Coronary artery (tissue), 2 donors: ENCODE results near the gene SIK3.

ENCODE experiments used
- DNase-seq: peaks from one replicate; pipeline ENCODE4 v3.0.0-alpha.2; 2017; ENCODE audit warnings: low spot score
- H3K27ac ChIP-seq, 2 donors: fragments of 200-600 bp; sonication (generic); one replicate each; pipeline ENCODE4 v1.5.1; 2016 to 2019
- H3K4me3 ChIP-seq: fragments of 200-600 bp; sonication (generic); 2 replicates; pipeline ENCODE4 v1.5.1; 2016; ENCODE audit warnings: mild to moderate bottlenecking, moderate library complexity
- CTCF ChIP-seq: fragments of 200-600 bp; sonication (generic); IDR thresholded peaks from one replicate; pipeline ENCODE4 v1.5.1; 2019; ENCODE audit warnings: antibody characterized with exemption

SIK3 gene

DNA sequence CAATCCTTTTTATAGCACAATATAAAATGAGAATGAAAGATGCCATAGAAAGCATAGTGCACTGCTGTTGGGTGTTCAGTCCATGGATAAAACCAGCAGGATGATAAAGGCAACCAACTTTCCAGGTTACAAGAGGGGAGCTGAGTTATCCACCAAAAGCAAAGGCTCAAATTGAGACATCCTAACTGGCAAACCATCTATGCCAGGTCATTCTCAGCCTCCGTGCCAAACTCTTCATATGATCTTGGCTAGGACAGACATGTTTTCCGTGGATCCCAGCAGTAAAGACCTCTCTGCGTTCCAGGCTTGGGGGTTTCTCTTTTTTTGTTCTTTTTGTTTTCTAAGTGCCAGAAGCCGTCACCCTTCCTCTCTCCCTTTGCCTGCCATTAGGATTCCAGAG is 253.5 kb downstream of the SIK3 start:
- H3K27ac ChIP-seq = no peak overlapping the region
- no peak for TF ChIP-seq CTCF
- H3K4me3 ChIP-seq = no peak overlapping the region
- DNase-seq = no peak

DNA sequence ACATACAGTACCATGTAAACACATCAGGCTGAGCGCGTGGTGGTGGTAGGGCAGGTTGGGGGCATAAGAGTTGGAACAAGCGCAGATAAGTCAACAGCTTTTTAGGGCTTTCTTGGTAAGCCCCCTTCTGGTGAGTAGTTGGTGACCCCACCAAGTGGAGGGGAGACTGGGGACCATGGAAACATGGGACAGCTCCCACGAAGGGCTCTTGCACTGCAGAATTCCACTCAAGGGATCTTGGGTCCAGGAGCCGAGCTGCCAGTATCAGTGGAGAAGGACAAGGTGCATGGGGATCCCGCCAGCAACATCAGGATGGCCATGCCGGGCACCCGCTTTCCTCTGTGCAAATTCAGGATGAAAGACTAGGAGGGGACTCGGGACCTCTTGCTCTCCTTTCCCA is 254.6 kb downstream of the SIK3 start:
- no peak overlapping the region for H3K4me3 ChIP-seq
- TF ChIP-seq CTCF = no peak
- H3K27ac ChIP-seq = no peak overlapping the region
- peak; percentile 49 for DNase-seq

DNA sequence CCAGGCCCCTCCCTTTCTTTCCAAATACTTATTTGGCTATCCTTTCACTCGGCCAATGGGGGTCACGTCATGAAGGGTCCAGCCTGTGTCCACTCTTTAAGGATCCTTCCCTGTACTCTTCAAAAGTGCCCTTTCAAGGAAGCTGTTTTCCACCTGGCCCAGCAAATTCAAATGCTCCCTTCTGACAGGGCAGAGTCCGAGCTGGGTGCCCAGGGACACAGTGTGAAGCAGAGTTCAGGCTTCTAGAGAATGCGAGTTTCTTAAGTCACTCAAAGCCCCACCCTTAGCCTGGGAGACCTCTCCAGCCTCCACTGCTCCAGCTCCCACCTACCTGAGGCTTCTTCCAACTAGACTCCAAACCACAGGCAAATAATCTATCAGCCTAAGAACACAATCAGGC is 255.3 kb downstream of the SIK3 start:
- no peak overlapping the region for H3K27ac ChIP-seq
- H3K4me3 ChIP-seq = no peak overlapping the region
- TF ChIP-seq CTCF = no peak
- peak; percentile 56 for DNase-seq

DNA sequence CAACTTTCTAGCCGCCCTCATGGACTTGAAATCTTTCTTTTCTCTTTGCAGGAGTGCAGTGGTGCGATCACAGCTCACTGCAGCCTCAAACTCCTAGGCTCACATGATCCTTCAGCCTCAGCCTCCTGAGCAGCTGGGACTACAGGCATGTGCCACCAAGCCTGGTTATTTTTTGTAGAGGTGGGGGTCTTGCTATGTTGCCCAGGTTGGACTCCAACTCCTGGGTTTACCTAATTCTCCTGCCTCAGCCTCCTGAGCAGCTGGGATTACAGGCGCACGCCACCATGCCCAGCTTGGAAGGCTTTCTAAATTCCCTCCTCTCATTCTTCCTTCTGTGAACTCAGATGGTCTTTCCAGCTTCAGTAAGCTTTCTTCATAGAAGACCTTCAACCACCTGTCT is 256.1 kb downstream of the SIK3 start:
- no peak overlapping the region for H3K4me3 ChIP-seq
- no peak for TF ChIP-seq CTCF
- no peak for DNase-seq
- no peak overlapping the region for H3K27ac ChIP-seq

GRCh38 chr11:116840746-116841296 is 257.4 kb downstream of the SIK3 start:
- H3K27ac ChIP-seq = no peak overlapping the region
- H3K4me3 ChIP-seq = no peak overlapping the region
- DNase-seq = no peak
- no peak for TF ChIP-seq CTCF

GRCh38 chr11:116840224-116840745 is 257.9 kb downstream of the SIK3 start:
- H3K4me3 ChIP-seq = no peak overlapping the region
- no peak overlapping the region for H3K27ac ChIP-seq
- no peak for DNase-seq
- no peak for TF ChIP-seq CTCF

GRCh38 chr11:116838321-116839084 is 259.7 kb downstream of the SIK3 start:
- no peak for TF ChIP-seq CTCF
- Histone ChIP-seq H3K4me3 (no peak overlapping the region), H3K27ac (no peak overlapping the region)
- no peak for DNase-seq
